ENCODE results near the gene LRP1.
A peak's percentile ranks its signal among the peaks of the same experiment; 100 is the strongest.

Gene LRP1

DNA sequence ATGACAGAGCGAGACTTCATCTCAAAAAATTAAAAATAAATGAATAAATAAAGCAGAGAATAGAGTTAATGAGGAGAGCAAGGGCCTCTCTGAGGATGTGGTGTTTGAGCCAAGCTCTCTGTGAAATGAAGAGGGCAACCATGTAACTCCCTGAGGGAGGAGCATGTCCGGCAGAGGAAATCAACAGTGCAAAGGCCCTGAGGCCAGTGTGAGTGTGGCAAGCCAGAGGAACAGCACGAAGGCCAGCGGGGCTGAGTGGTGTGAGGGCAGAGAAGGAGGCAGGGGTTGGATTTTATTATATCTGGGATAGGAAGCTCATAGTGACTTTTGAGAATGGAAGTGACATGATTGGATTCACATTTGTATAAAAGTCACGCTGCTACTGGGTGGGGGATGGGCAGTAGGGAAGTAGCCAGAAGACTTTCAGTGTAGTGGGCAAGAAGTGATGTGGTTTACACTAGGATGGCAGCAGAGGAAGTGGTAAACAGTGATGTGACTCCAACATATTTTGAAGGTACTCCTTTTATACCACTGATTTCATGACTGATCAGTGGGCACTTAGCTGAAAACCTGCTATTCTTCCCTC, 29.4 kb downstream of the LRP1 start:
- no peak for DNase-seq

DNA sequence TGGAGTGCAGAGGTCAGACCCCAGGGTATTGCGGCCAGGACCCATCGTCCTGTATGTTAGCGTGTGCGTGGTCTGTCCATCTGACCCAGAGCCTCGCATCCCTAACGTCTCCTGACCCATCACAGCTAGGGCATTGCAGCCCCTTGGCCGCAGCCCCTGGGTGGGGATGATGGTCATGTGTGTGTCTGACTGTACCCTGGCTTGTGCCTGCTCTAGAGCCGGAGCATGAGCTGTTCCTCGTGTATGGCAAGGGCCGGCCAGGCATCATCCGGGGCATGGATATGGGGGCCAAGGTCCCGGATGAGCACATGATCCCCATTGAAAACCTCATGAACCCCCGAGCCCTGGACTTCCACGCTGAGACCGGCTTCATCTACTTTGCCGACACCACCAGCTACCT, 29.9 kb downstream of the LRP1 start:
- DNase-seq: no peak

DNA sequence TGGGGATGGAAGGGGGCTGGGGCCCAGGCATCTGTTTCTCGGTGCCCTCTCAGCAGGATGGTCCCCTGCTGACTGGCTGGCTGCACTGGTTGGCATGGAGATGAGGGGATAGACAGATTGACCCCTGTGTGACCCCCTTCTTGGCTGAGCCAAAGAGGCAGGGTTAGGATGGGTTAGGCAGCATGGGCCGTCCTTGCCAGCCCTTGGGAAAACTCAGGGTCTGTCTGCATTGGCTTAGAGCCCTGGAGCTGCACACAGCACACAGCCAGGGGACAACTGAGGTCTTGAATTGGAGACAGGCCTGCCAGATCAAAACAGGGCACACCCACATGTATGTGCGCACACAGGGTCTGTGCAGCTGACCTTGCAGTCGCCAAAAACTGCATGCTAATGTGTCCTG, 30.4 kb downstream of the LRP1 start:
- peak; percentile 45 for DNase-seq

DNA sequence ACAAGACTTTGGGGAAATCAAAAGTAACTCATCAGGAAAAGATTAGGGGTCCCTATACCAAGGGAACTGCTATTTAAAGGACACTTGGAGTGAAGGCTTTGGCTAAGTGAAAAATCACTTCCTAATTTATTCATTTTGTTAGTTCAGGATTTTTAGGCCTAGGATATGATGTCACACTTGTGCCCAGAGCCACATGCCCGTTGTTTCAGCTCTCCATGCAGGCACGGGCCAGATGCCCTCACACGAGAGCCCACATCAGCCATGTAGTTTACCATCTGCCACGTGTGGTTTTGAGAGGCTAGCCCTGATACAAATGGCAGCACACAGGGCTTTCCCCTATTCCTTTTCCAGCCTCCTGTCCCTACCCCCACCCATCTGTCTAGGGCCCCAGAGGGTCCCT, 31.0 kb downstream of the LRP1 start:
- DNase-seq: peak; percentile 35

DNA sequence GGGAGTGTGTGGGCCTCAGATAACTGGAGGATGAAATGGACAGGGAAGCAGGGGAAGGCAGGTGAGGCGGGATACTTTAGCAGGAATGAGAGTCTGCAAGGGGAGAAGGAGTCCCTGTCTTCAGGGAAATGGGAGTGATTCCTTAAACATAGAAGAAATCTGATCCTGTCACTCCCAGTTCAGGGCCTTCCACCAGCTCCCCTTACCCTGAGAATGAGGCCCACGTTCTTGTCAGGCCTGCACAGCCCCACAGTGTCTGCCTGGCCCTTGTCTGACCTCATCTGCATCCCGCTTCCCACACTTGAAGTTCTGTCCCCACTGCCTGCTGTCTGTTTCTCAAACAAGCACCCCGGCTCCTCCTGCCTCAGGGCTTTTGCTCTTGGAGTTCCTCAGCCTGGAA, 31.8 kb downstream of the LRP1 start:
- DNase-seq: no peak

DNA sequence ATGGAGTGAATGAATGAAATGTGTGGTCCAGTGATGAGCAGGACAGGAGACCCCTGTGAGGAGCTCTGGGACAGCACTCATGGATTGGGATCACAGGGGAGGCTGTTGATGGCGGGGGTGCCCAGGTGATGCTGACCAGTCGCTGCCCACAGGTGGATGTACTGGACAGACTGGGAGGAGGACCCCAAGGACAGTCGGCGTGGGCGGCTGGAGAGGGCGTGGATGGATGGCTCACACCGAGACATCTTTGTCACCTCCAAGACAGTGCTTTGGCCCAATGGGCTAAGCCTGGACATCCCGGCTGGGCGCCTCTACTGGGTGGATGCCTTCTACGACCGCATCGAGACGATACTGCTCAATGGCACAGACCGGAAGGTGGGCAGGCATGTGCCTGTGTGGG, 32.5 kb downstream of the LRP1 start:
- DNase-seq: no peak

DNA sequence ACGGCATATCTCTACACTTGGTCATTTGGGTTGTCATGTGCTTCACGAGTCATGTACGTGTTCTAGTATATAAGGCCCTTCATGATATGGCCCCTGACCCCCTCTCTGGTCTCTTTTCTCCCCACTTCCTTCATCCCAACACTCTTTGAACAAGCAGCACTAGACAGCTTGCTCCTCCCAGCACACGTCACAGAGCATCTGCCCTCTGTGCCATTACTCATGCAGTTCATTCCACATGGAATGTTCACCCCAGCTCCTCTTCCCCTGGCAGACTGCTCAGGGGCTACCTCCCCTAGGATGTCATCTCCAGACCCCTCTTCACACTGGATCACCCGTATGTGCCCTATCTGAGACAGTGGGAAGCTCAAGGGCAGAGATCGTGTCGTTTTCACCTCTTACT, 33.2 kb downstream of the LRP1 start:
- DNase-seq: no peak

DNA sequence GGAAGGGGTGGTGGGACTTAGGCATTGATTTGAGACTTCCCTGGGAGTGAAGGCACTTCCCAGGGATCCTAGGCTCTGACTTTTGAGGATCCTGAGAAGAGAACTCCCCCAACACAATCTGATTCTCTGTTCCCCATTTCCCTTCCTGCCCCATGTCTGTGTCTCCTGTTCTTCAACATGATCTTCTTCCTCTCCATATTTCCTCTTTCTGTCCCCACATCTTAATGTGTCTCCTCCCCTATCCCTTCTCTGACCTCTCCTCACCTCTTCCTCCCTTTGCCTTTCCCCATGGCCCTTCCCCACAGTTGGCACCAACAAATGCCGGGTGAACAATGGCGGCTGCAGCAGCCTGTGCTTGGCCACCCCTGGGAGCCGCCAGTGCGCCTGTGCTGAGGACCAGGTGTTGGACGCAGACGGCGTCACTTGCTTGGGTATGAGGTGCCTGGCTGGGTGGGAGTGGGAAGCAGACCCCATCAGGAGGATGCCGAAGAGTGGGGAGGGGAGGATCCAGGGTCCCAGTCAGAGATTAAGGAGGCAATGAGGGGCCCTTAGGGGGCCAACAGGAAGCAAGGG, 34.4 kb downstream of the LRP1 start:
- DNase-seq: no peak

DNA sequence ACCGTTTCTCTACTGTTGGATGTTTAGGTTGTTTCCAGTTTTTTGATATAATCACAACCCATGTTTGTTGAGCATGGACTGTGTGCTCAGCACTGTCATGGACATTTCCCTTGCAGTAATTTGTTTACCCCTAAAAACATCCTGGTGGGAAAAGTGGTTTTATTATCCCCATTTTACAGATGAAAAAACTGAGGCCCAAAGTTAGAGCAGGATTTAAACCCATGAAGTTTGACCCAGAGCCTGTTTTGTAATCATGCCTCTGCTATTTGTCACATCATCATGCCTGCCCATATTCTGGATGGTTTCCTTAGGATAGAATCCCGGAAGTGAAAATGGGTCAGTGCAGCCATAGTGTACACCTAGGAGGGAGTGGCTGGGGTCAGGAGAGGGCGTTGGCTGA, 36.2 kb downstream of the LRP1 start:
- DNase-seq: no peak

DNA sequence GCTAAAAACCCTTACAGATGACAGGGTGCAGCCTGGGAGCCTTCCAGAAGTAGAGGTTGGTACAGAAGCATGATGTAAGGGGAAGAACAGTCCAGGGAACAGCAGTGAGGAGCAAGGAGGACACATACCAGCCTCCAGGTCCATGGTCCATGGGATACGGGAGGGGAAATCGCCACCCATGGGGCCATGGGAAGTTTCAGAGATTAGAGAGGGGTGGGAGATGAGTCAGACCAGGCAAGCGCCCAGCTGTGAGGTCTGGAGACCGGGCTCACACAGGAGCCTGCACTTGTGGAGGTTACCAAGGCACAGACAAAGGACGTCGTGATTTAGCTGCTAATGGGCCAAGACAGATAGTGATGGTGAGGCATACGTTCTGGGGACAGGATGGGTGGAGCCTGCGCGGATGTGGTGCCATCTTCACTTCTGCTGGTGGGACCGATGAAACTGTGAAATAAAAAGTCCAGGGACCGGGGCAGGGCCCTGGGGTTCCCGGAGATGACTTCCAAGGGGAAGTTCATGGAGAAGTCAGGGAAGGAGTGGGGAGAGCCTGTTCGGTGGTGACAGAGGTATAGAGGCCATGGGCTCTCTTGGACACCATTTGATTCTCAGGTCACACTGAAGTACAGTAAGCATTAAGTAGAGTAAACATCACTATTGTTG, 36.8 kb downstream of the LRP1 start:
- DNase-seq: no peak

DNA sequence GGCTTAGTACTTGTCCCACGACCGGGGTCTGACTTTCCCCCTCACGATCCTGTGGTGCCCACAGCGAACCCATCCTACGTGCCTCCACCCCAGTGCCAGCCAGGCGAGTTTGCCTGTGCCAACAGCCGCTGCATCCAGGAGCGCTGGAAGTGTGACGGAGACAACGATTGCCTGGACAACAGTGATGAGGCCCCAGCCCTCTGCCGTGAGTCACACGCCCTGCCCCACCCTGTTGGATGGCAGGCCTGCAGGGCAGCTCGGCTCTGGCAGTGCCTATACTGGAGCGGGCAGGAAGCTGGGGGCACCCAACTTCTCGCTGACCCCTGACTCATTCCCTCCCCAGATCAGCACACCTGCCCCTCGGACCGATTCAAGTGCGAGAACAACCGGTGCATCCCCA, 37.5 kb downstream of the LRP1 start:
- no peak for DNase-seq

DNA sequence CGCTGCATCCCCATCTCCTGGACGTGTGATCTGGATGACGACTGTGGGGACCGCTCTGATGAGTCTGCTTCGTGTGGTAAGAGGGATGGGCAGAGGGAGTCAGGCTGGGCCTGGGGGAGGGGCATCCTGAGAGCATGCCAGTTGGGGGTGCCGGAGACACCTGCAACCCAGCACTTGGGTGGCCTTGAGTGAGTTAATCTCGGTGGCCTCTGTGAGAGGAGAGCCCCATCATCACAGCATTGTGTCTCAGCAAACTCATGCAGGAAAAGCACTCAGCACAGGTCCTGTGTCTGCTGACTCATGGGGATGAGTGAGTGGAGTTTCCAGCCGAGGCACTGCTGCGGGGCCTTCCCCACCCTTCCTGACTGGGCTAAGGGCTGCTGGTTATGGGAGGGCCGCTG, 38.7 kb downstream of the LRP1 start:
- no peak for DNase-seq

DNA sequence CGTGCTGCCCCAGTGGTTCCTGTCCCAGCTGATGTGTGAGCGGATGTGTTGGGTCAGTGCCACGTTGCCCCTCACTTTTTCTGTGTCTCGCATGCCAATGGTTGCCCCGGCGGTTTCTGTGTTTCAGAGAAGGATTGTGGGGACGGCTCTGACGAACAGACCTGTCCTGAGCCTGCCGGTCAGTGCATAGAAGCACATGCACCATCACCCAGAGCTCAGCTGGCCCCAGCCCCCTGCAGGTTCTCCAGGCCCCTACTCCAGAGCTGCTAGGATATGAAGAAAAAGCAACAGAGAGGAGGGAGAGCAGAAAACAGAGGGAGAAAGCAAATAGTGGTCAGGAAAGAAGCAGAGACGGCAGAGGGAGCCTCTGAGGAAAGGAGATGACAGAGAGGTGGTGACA, 39.8 kb downstream of the LRP1 start:
- no peak for DNase-seq

DNA sequence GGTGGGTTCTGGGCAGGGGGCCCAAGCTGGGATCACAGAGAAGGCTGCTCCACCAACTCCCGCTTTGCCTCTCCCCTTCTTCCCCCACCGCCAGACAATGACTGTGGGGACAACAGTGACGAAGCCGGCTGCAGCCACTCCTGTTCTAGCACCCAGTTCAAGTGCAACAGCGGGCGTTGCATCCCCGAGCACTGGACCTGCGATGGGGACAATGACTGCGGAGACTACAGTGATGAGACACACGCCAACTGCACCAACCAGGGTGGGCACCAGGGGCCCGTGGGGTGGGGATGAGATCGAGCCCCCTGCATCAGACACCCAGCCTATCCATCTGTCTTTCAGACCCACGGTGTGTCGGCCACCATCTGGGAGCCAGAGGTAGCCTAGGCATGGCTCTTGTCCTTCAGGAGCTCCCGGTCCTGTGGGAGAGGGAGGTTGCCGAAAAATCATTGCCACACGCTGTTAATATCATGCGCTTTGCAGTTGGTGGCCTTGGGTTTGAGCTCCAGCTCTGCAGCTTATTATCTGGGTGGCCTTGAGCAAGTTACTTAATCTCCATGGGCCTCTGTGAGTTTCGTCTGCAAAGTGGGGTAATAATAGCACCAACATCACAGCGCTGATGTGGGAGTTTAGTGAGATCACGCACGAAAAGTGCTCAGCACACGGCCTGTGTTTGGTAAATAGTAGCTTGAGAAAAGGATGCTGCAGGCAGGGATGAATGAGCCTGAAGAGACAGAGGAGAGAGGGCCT, 40.9 kb downstream of the LRP1 start:
- DNase-seq: no peak

DNA sequence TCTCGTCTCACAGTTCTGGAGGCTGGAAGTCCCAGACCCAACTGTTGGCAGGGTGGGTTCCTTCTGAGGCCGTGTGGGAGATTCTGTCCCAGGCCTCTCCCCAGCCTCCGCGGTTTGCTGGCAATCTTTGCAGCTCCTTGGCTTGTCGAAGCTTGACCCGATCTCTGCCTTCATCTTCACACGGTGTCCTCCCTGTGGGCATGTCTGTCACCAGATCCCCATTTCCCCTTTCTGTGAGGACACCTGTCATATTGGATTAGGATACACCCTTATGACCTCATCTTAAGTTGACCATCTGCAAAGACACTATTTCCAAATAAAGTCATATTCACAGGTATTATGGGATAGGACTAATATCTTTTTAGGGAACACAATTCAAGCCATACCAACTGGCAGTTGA, 41.7 kb downstream of the LRP1 start:
- no peak for DNase-seq

DNA sequence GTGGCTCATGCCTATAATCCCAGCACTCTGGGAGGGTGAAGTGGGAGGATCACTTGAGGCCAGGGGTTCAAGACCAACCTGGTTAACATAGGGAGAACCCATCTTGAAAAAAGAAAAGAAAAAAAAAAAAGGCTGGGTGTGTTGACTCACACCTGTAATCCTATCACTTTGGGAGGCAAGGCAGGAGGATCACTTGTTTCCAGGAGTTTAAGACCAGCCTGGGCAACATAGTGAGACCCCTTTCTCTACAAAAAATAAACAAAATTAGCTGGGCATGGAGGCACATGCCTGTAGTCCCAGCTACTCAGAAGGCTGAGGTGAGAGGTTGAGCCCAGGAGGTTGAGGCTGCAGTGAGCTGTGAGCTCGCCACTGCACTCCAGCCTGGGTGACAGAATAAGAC, 42.1 kb downstream of the LRP1 start:
- DNase-seq: no peak

DNA sequence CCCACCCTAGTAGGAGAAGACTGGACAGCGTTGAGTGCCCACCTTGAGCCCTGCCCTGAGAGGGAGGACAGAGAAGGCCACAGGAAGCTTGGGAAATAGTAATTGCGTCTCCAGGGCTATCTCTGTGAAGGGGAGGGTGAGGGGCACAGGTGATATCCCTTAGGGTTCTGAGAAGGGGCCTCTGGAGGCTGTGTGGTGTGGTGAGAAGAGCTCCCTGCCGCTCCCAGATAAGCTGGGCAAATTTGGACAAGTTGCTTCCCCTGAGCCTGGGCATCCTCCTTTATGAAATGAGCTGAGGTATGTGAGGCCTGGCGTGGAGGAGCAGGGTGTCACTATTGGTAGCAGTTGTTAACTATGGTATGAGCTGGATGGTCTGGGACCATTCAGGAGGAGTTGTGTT, 42.6 kb downstream of the LRP1 start:
- DNase-seq: no peak

DNA sequence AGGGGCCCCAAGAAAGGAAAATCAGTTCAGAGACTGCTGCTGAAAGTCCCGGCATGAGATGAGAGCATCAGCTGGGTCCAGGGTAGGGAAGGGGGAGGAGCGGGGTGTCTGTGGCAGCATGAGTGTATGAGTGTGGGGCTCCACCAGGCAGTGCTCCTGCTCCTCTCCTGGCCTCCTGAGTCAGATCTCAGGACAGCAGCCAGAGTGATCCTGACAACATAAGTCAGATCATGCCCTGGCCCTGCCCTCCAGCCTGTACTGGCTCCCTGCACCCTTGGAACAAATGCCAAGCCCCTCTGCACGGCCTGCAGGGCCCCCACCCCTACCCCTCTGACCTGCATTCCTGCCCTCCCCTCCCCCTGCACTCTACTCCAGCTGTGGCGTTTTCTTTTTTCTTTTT, 43.4 kb downstream of the LRP1 start:
- no peak for DNase-seq

DNA sequence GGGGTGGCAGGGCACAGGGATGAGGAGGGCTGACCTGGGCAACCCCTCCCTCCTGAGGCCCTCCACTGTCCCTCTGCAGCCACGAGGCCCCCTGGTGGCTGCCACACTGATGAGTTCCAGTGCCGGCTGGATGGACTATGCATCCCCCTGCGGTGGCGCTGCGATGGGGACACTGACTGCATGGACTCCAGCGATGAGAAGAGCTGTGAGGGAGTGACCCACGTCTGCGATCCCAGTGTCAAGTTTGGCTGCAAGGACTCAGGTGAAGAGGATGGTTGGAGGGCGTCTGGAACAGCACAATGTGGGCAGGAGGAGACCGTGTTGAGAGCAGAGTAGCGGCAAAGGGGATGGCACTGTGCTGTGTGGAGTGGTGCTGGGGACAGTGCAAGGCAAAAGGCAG, 44.8 kb downstream of the LRP1 start:
- DNase-seq: no peak

DNA sequence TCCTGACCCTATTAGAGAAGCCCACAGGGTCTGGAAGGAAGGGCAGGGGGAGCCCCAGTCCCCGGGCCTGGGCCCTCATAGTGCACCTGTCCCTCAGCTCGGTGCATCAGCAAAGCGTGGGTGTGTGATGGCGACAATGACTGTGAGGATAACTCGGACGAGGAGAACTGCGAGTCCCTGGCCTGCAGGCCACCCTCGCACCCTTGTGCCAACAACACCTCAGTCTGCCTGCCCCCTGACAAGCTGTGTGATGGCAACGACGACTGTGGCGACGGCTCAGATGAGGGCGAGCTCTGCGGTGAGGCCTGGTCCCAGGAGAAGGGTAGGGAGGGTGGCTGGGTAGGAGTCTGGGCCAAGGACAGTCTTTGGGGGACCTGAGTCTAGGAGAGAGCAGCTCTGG, 45.4 kb downstream of the LRP1 start:
- DNase-seq: no peak

DNA sequence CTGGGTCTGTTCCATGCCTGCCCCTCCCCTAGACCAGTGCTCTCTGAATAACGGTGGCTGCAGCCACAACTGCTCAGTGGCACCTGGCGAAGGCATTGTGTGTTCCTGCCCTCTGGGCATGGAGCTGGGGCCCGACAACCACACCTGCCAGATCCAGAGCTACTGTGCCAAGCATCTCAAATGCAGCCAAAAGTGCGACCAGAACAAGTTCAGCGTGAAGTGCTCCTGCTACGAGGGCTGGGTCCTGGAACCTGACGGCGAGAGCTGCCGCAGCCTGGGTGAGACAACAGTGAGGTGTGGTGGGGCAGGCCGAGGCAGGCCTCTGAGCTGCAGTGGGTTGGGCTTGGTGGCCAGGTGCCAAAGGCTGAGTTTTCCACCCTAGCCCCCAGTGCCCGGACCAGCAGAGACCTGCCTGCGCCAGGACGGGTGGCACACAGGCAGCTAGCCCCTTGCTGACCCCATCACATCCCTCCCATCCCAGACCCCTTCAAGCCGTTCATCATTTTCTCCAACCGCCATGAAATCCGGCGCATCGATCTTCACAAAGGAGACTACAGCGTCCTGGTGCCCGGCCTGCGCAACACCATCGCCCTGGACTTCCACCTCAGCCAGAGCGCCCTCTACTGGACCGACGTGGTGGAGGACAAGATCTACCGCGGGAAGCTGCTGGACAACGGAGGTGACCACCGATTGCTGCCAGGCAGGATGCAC, 47.3 kb downstream of the LRP1 start:
- no peak for DNase-seq

DNA sequence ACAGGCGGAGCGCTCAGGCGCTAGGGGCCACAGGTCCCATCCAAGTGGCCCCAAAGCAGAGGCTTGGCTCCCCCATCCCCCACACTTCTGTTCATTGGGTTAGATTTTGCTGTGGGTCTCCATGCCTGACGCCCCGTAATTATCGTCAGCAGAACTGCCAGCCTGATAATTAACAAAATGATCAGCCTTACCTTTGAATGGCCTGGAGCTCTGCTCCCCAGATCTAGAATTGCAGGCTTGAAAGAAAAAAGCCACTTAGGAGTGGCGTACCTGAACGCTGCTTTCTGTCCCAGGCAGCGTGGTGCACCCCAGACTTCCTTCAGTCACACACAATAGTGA, 47.8 kb downstream of the LRP1 start:
- DNase-seq: no peak

DNA sequence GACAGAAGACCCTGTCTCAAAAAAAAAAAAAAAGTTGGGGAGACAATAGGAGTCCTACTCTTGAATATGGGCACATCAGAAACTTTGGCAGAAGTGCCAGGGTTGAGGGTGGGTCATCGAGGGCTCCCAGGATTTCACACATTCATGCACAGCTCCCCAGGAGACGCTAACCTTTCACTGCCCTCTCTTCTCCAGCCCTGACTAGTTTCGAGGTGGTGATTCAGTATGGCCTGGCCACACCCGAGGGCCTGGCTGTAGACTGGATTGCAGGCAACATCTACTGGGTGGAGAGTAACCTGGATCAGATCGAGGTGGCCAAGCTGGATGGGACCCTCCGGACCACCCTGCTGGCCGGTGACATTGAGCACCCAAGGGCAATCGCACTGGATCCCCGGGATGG, 48.6 kb downstream of the LRP1 start:
- DNase-seq: no peak

DNA sequence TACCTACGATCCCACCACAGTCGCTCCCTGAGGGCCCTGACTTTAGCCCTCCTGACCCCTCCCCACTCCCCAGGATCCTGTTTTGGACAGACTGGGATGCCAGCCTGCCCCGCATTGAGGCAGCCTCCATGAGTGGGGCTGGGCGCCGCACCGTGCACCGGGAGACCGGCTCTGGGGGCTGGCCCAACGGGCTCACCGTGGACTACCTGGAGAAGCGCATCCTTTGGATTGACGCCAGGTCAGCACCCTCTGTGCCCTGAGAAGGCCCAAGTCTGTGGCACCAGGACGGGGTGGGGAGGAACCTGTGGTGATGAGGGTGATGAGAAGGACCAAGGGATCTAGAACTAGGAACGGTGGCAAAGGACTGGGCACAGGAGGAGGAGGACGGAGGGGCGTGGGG, 49.1 kb downstream of the LRP1 start:
- DNase-seq: no peak

Data from NCI-H2171 treated with DMSO at 0.1 percent for 48 hours (cell line).